Smooth muscle cell (in vitro differentiated cells): ENCODE data around the gene GAB2. TPM values are rescaled to one million over a fixed set of nuclear protein-coding genes. Genes with fewer than 3 reads are reported as not detected.

Experiments used
- DNase-seq: peaks from one replicate; lab custom pipeline; 2025; ENCODE audit not compliant: unreplicated experiment; lab: John Stamatoyannopoulos, UW
- H2AFZ ChIP-seq: fragments of 200-600 bp; sonication (generic); 2 replicates; pipeline ENCODE4 v1.6.0; 2016; ENCODE audit warnings: antibody characterized with exemption, low read depth, mild to moderate bottlenecking
- H3F3A ChIP-seq: fragments of 200-600 bp; sonication (generic); 2 replicates; pipeline ENCODE4 v1.6.0; 2017; ENCODE audit warnings: antibody characterized with exemption, low read depth
- H3K27ac ChIP-seq: fragments of 200-600 bp; sonication (generic); 2 replicates; pipeline ENCODE4 v1.5.1; 2016; ENCODE audit warnings: low read depth, mild to moderate bottlenecking
- H3K27me3 ChIP-seq: fragments of 200-600 bp; sonication (generic); 2 replicates; pipeline ENCODE4 v1.6.1; 2016; ENCODE audit warnings: low read depth, mild to moderate bottlenecking
- H3K36me3 ChIP-seq: fragments of 200-600 bp; sonication (generic); 2 replicates; pipeline ENCODE4 v1.5.1; 2016; ENCODE audit warnings: low read depth
- H3K4me1 ChIP-seq: fragments of 200-600 bp; sonication (generic); 2 replicates; pipeline ENCODE4 v1.5.1; 2016; ENCODE audit warnings: low read depth
- H3K4me2 ChIP-seq: fragments of 200-600 bp; sonication (generic); 2 replicates; pipeline ENCODE4 v1.6.0; 2016; ENCODE audit warnings: mild to moderate bottlenecking
- H3K4me3 ChIP-seq: fragments of 200-600 bp; sonication (generic); 2 replicates; pipeline ENCODE4 v1.5.1; 2016; ENCODE audit warnings: mild to moderate bottlenecking
- H3K79me2 ChIP-seq: fragments of 200-600 bp; sonication (generic); 2 replicates; pipeline ENCODE4 v1.6.0; 2016; ENCODE audit warnings: low read depth, mild to moderate bottlenecking
- H3K9ac ChIP-seq: fragments of 200-600 bp; sonication (generic); 2 replicates; pipeline ENCODE4 v1.6.0; 2016; ENCODE audit warnings: low read depth
- H3K9me3 ChIP-seq: fragments of 200-600 bp; sonication (generic); replicated peaks from 2 replicates; pipeline ENCODE4 v1.5.1; 2016; ENCODE audit warnings: low read depth
- H4K20me1 ChIP-seq: fragments of 200-600 bp; sonication (generic); 2 replicates; pipeline ENCODE4 v1.6.0; 2016; ENCODE audit warnings: low read depth
- WGBS: methylation state at CpG from one replicate; pipeline ENCODE4 v1.1.7; 2016; ENCODE audit warnings: low lambda C conversion rate; 5-methylcytosine and 5-hydroxymethylcytosine counted together
- polyA plus RNA-seq: library from polyadenylated mRNA; unstranded; fragments of >200 nt; fragmentation: Nextera tagmentation; extraction: Ambion mirVana; gene quantifications from 2 replicates; pipeline ENCODE4 v1.2.1, GENCODE V29; 2016
- total RNA-seq: library from RNA; depleted of rRNA; stranded (reverse); fragments of >200 nt; gene quantifications from 2 replicates; pipeline ENCODE4 v1.2.3, GENCODE V29; 2014
- TF ChIP-seq, protein P1 (sequence below): fragments of 200-600 bp; sonication (generic); IDR thresholded peaks from 2 replicates; pipeline ENCODE4 v1.5.1; 2017; ENCODE audit warnings: borderline replicate concordance, mild to moderate bottlenecking, antibody characterized with exemption; ENCODE audit not compliant: insufficient read depth, poor library complexity, severe bottlenecking

Gene GAB2
- total and polyA plus RNA-seq, 2 experiments from 2014 or later, result 4.2 to 9.7 TPM

DNA sequence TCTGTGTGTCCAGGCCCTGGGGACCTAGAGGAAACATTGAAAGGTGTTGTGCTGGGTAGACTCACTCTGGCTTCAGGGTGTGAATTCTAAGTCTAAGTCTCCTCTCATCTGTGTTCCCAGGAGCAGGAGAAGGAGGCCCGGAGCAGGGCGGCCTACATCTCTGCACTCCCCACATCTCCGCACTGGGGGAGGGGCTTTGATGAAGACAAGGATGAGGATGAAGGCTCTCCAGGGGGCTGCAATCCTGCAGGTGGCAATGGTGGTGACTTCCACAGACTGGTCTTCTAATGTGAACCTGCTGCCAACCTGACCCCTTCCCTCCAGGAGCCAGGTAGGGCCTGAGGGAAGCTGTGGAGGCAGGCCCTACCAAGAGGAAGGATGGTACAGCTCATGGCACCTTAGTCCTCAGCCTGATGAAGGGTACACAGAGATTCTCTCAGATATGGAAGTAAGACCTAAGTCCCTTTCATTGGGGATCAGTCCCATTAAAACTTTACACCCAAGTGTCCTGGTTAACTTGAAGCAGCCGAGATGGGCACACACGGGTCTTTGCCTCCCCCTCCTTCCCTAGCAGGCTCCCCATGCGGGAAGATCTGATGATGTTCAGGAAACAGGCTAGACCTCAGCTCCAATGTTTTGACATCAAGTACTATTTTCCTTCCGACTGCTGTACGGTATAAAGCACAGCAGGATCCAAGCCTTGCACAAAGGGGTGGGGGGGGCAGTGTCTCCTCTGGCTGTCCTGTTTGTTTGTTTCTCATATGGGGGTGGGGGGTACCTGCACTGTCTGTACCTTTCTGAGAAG, 203.9 kb downstream of the GAB2 start:
- no peaks in the 10 kb centered on the region for H3K4me1 ChIP-seq
- H3K4me3 ChIP-seq, result no peak overlapping the region
- no peak overlapping the region for H2AFZ ChIP-seq
- H3K9ac ChIP-seq, result no peak overlapping the region
- peaks cover 4% of the 10 kb centered on the region for H3K79me2 ChIP-seq
- H4K20me1 ChIP-seq, result peaks cover 20% of the 10 kb centered on the region
- no peaks in the 10 kb centered on the region for H3K27me3 ChIP-seq
- TF ChIP-seq, protein P1, sequence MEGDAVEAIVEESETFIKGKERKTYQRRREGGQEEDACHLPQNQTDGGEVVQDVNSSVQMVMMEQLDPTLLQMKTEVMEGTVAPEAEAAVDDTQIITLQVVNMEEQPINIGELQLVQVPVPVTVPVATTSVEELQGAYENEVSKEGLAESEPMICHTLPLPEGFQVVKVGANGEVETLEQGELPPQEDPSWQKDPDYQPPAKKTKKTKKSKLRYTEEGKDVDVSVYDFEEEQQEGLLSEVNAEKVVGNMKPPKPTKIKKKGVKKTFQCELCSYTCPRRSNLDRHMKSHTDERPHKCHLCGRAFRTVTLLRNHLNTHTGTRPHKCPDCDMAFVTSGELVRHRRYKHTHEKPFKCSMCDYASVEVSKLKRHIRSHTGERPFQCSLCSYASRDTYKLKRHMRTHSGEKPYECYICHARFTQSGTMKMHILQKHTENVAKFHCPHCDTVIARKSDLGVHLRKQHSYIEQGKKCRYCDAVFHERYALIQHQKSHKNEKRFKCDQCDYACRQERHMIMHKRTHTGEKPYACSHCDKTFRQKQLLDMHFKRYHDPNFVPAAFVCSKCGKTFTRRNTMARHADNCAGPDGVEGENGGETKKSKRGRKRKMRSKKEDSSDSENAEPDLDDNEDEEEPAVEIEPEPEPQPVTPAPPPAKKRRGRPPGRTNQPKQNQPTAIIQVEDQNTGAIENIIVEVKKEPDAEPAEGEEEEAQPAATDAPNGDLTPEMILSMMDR, result no peak
- peaks cover 5% of the 10 kb centered on the region for H3K36me3 ChIP-seq
- H3F3A ChIP-seq, result no peaks in the 10 kb centered on the region
- no peak overlapping the region for H3K27ac ChIP-seq
- DNase-seq, result no peak
- no peak overlapping the region for H3K4me2 ChIP-seq
- WGBS, result 88% methylated on average over 8 of the region's 8 CpGs
- H3K9me3 ChIP-seq, result no peaks in the 10 kb centered on the region

DNA sequence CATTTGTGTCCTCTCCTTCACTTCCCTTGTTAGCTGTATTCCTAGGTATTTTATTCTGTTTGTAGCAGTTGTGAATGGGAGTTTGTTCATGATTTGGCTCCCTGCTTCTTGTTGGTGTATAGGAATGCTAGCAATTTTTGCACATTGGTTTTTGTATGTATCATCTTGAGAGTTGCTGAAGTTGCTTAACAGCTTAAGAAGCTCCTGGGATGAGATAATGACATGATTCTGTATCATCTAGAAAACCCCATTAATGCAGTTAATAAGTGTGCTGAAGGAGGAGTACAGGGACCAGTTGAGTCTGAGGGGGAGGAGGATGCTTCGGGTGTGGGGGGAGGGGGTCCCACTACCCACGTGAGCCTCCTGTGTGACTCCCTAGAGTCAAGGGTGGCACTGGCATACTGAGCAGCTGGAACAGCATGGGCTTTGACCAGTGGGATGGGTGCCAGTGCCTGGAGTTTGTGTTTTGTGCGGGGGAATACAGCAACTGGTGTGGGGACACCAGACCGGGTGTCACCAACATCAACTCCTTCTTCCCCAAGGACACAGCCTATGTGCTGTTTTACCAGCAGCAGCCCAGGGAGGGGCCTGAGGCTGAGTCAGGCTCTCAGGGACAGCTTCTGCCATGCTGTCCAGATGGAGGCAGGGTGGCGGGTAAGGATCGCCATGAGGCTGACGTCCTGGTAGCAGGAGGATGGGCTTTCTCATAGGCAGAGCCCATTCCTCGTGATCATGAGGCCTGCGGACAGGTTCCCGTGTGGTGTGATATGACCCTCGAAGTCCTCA, 204.8 kb downstream of the GAB2 start:
- H3K9ac ChIP-seq, result no peak overlapping the region
- H2AFZ ChIP-seq, result no peak overlapping the region
- peak overlapping the region; percentile 39 for H3K4me2 ChIP-seq
- peak overlapping the region; percentile 8 for H3K27ac ChIP-seq
- H3K36me3 ChIP-seq, result peaks cover 5% of the 10 kb centered on the region
- H3K9me3 ChIP-seq, result no peaks in the 10 kb centered on the region
- 87% methylated on average over 11 of the region's 11 CpGs for WGBS
- TF ChIP-seq, protein P1, result no peak
- DNase-seq, result no peak
- H3F3A ChIP-seq, result no peaks in the 10 kb centered on the region
- H3K79me2 ChIP-seq, result peaks cover 4% of the 10 kb centered on the region
- no peaks in the 10 kb centered on the region for H3K4me1 ChIP-seq
- H4K20me1 ChIP-seq, result peaks cover 28% of the 10 kb centered on the region
- no peak overlapping the region for H3K4me3 ChIP-seq
- H3K27me3 ChIP-seq, result no peaks in the 10 kb centered on the region

DNA sequence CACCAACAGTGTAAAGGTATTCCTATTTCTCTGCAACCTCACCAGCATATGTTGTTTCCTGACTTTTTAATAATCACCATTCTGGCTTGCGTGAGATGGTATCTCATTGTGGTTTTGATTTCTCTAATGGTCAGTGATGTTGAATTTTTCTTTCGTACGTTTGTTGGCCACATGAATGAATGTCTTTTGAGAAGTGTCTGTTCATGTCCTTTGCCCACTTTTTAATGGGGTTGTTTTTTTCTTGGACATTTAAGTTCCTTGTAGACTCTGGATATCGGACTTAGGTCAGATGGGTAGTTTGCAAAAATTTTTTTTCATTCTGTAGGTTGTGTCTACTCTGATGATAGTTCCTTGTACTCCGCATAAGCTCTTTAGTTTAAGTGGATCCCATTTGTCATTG, 206.1 kb downstream of the GAB2 start:
- Histone ChIP-seq H3F3A (no peaks in the 10 kb centered on the region), H2AFZ (no peak overlapping the region), H3K79me2 (peaks cover 4% of the 10 kb centered on the region), H3K9me3 (no peaks in the 10 kb centered on the region), H3K27me3 (no peaks in the 10 kb centered on the region), H3K4me1 (no peaks in the 10 kb centered on the region), H3K36me3 (peaks cover 5% of the 10 kb centered on the region), H3K27ac (no peak overlapping the region), H3K4me3 (no peak overlapping the region), H4K20me1 (peaks cover 40% of the 10 kb centered on the region), H3K9ac (no peak overlapping the region), H3K4me2 (no peak overlapping the region)
- TF ChIP-seq, protein P1, result no peak
- DNase-seq, result no peak
- WGBS, result 97% methylated on average over 5 of the region's 5 CpGs
